ENCODE results near the gene FETUB.

- TF ChIP-seq CTCF (IDR thresholded peaks at IDR 0.05): no peak
- TF ChIP-seq FOSL2 (IDR thresholded peaks at IDR 0.05): no peak
- no peak for TF ChIP-seq FOSL2 (CRISPR knock-in tag; IDR thresholded peaks at IDR 0.05)
- no peak for TF ChIP-seq TP53 (CRISPR knock-in tag; IDR thresholded peaks at IDR 0.05)
- no peak for TF ChIP-seq EP300 (IDR thresholded peaks at IDR 0.05)
- no peak for TF ChIP-seq RCOR1 (IDR thresholded peaks at IDR 0.05; ENCODE audit: low read depth, low read length)
- TF ChIP-seq POLR2AphosphoS2 (conservative IDR thresholded peaks at IDR 0.05; ENCODE audit: low read length): no peak
- no peak for TF ChIP-seq POLR2A (IDR thresholded peaks at IDR 0.05; ENCODE audit: low read length)
- TF ChIP-seq KDM1A (IDR thresholded peaks at IDR 0.05; ENCODE audit: low read depth): no peak
- TF ChIP-seq JUNB (IDR thresholded peaks at IDR 0.05): no peak
Measured at GRCh38 chr3:186592682-186593081, 47.5 kb upstream of the FETUB start.
